CD4-positive, CD25-positive, alpha-beta regulatory T cell (primary cell): ENCODE results near the gene ZNF773. TPM values are rescaled to one million over a fixed set of nuclear protein-coding genes. Genes with fewer than 3 reads are reported as not detected.
"Not testable (repeated sequence)": the region's sequence is repeated elsewhere in the genome, so short reads cannot be mapped to it uniquely, and the experiment has no call there.

Source experiments
- ATAC-seq, 2 donors: fragments of 150-1000 bp; cut with Tn5 transposase; one replicate each; pipeline ENCODE4 v1.10.0; 2021; ENCODE audit warnings: low read depth in 2 of 2, moderate number of reproducible peaks in 2 of 2, moderate library complexity in 1 of 2
- DNase-seq, 3 donors: peaks; one replicate each; pipeline versions ENCODE4 v3.0.0 to v3.0.0-alpha.2; 2012 to 2022; ENCODE audit warnings: mixed read lengths in 1 of 3
- H3K27ac ChIP-seq: one replicate; pipeline ENCODE4 v1.7.0; 2013; ENCODE audit warnings: mild to moderate bottlenecking, low read length; ENCODE audit not compliant: insufficient read depth, poor library complexity, severe bottlenecking
- H3K27me3 ChIP-seq: one replicate; pipeline ENCODE4 v1.7.0; 2013; ENCODE audit warnings: low read length; ENCODE audit not compliant: control insufficient read depth, insufficient read depth
- H3K36me3 ChIP-seq: one replicate; pipeline ENCODE4 v1.7.0; 2013; ENCODE audit warnings: mild to moderate bottlenecking, low read length, moderate library complexity; ENCODE audit not compliant: control insufficient read depth, insufficient read depth
- H3K4me1 ChIP-seq: 2 replicates; pipeline ENCODE4 v1.7.0; 2013; ENCODE audit warnings: mild to moderate bottlenecking, low read length; ENCODE audit not compliant: insufficient read depth, control insufficient read depth, poor library complexity, severe bottlenecking
- H3K4me3 ChIP-seq: one replicate; pipeline ENCODE4 v1.7.0; 2013; ENCODE audit warnings: low read depth, mild to moderate bottlenecking, low read length, moderate library complexity
- H3K9me3 ChIP-seq, 2 experiments: 1 replicate in 1 of 2; 2 replicates in 1 of 2; pipeline ENCODE4 v1.7.0; 2013; ENCODE audit warnings: low read length in 2 of 2, mild to moderate bottlenecking in 1 of 2, moderate library complexity in 1 of 2; ENCODE audit not compliant: control insufficient read depth in 2 of 2
- H3K27ac Mint-ChIP-seq, 3 donors: one replicate each; pipeline ENCODE4 v1.8.0; 2020 to 2022; ENCODE audit warnings: mild to moderate bottlenecking in 3 of 3, mixed read lengths in 3 of 3, moderate library complexity in 2 of 3
- H3K27me3 Mint-ChIP-seq: one replicate; pipeline ENCODE4 v1.8.0; 2022; ENCODE audit warnings: mild to moderate bottlenecking, mixed read lengths
- H3K36me3 Mint-ChIP-seq: one replicate; pipeline ENCODE4 v1.8.0; 2020; ENCODE audit warnings: mixed read lengths
- H3K4me1 Mint-ChIP-seq, 4 donors: one replicate each; pipeline ENCODE4 v1.8.0; 2020 to 2022; ENCODE audit warnings: mixed read lengths in 4 of 4, mild to moderate bottlenecking in 1 of 4
- H3K4me3 Mint-ChIP-seq, 4 donors: one replicate each; pipeline ENCODE4 v1.8.0; 2020 to 2022; ENCODE audit warnings: mild to moderate bottlenecking in 4 of 4, mixed read lengths in 4 of 4, moderate library complexity in 3 of 4
- H3K9me3 Mint-ChIP-seq, 7 donors: one replicate each; pipeline ENCODE4 v1.8.0; 2020 to 2022; ENCODE audit warnings: mixed read lengths in 7 of 7, mild to moderate bottlenecking in 3 of 7, moderate library complexity in 2 of 7
- polyA plus RNA-seq, 4 donors: library from polyadenylated mRNA; unstranded; fragments of 300-500 nt; fragmentation: Illumina TruSeq; gene quantifications; one replicate each; pipeline ENCODE4 v1.2.3, GENCODE V29; 2021
- total RNA-seq: library from RNA; stranded (reverse); gene quantifications from one replicate; pipeline ENCODE4 v1.2.3, GENCODE V29; 2022

Gene ZNF773
- total and polyA plus RNA-seq, 5 donors from 2014 or later, result 7.0 to 11.3 (median 10.2) TPM

- peaks cover 25% of the 10 kb centered on the region for H3K36me3 ChIP-seq
- no peaks in the 10 kb centered on the region for H3K27me3 Mint-ChIP-seq
- H3K27ac Mint-ChIP-seq, result no peak overlapping the region
- H3K4me1 Mint-ChIP-seq, result no peaks in the 10 kb centered on the region
- DNase-seq, result no peak
- peaks cover 46 to 64% of the 10 kb centered on the region in 2 experiments for H3K9me3 ChIP-seq
- no peak overlapping the region for H3K4me3 ChIP-seq
- H3K36me3 Mint-ChIP-seq, result peaks cover 44% of the 10 kb centered on the region
- peaks cover 0 to 71% (median 37%) of the 10 kb centered on the region in 7 donors for H3K9me3 Mint-ChIP-seq
- H3K4me3 Mint-ChIP-seq, result no peak overlapping the region
- H3K27me3 ChIP-seq, result no peaks in the 10 kb centered on the region
- no peak overlapping the region for H3K27ac ChIP-seq
- H3K4me1 ChIP-seq, result no peaks in the 10 kb centered on the region
- ATAC-seq, result no peak
Measured at GRCh38 chr19:57515255-57515654, 15.5 kb downstream of the ZNF773 start.

- Histone ChIP-seq H3K36me3 (peaks cover 25% of the 10 kb centered on the region), H3K9me3 (peaks cover 27 to 43% of the 10 kb centered on the region in 2 experiments)
- DNase-seq, H3K27me3 ChIP-seq, H3K27ac ChIP-seq, H3K4me3 Mint-ChIP-seq, H3K27ac Mint-ChIP-seq, H3K4me1 ChIP-seq, ATAC-seq, H3K4me1 Mint-ChIP-seq, H3K4me3 ChIP-seq, H3K27me3 Mint-ChIP-seq: not testable (repeated sequence)
- H3K9me3 Mint-ChIP-seq, result peaks cover 0 to 55% (median 27%) of the 10 kb centered on the region in 7 donors
- peaks cover 40% of the 10 kb centered on the region for H3K36me3 Mint-ChIP-seq
Measured at GRCh38 chr19:57518021-57518420, 18.3 kb downstream of the ZNF773 start.

- H3K27ac ChIP-seq, result peak within 1 kb of the TSS; percentile 82
- H3K27me3 ChIP-seq, result no peaks in the 10 kb centered on the region
- Mint-ChIP-seq H3K4me3 (peak within 1 kb of the TSS; percentile 90 to 97 (median 96)), H3K27me3 (no peaks in the 10 kb centered on the region), H3K36me3 (peaks cover 45% of the 10 kb centered on the region), H3K27ac (peak within 1 kb of the TSS; percentile 20 to 98 (median 98)), H3K9me3 (peaks cover 8 to 43% (median 31%) of the 10 kb centered on the region in 7 donors), H3K4me1 (peaks cover 5 to 32% (median 17%) of the 10 kb centered on the region in 4 donors)
- H3K4me1 ChIP-seq, result peaks cover 21% of the 10 kb centered on the region
- H3K36me3 ChIP-seq, result peaks cover 25% of the 10 kb centered on the region
- H3K4me3 ChIP-seq, result peak within 1 kb of the TSS; percentile 84
- peak; percentile 100 for ATAC-seq
- peaks cover 32 to 38% of the 10 kb centered on the region in 2 experiments for H3K9me3 ChIP-seq
- peak; percentile 79 to 96 (median 89) for DNase-seq
Measured at GRCh38 chr19:57527136-57527881, 27.6 kb downstream of the ZNF773 start, which contains the start of gene ZNF549. Gene ZNF549 (plus strand): TSS chr19:57527356. CDS start chr19:57527574, 218 bp downstream.

GRCh38 chr19:57537953-57538547 lies 38.3 kb downstream of the ZNF773 start:
- Mint-ChIP-seq H3K4me1 (peaks cover 0 to 7% (median 2%) of the 10 kb centered on the region in 4 donors), H3K27ac (no peak overlapping the region), H3K36me3 (peaks cover 83% of the 10 kb centered on the region), H3K9me3 (peaks cover 0 to 96% (median 43%) of the 10 kb centered on the region in 7 donors), H3K27me3 (no peaks in the 10 kb centered on the region), H3K4me3 (no peak overlapping the region)
- DNase-seq, result no peak
- H3K36me3 ChIP-seq, result peaks cover 83% of the 10 kb centered on the region
- no peak overlapping the region for H3K27ac ChIP-seq
- no peak for ATAC-seq
- no peaks in the 10 kb centered on the region for H3K27me3 ChIP-seq
- H3K9me3 ChIP-seq, result peaks cover 93 to 100% of the 10 kb centered on the region in 2 experiments
- H3K4me1 ChIP-seq, result no peaks in the 10 kb centered on the region
- H3K4me3 ChIP-seq, result peak overlapping the region; percentile 14

- no peak overlapping the region for H3K4me3 Mint-ChIP-seq
- peaks cover 83% of the 10 kb centered on the region for H3K36me3 ChIP-seq
- H3K27me3 Mint-ChIP-seq, result no peaks in the 10 kb centered on the region
- peaks cover 75% of the 10 kb centered on the region for H3K36me3 Mint-ChIP-seq
- peaks cover 0 to 10% (median 3%) of the 10 kb centered on the region in 4 donors for H3K4me1 Mint-ChIP-seq
- no peaks in the 10 kb centered on the region for H3K27me3 ChIP-seq
- ATAC-seq (no peak), DNase-seq (no peak)
- peak overlapping the region; percentile 22 for H3K4me3 ChIP-seq
- peaks cover 96 to 100% of the 10 kb centered on the region in 2 experiments for H3K9me3 ChIP-seq
- no peaks in the 10 kb centered on the region for H3K4me1 ChIP-seq
- no peak overlapping the region for H3K27ac ChIP-seq
- H3K9me3 Mint-ChIP-seq, result peaks cover 0 to 90% (median 44%) of the 10 kb centered on the region in 7 donors
- no peak overlapping the region for H3K27ac Mint-ChIP-seq
Measured at GRCh38 chr19:57546513-57546912, 46.8 kb downstream of the ZNF773 start.

- H3K4me1 ChIP-seq, result no peaks in the 10 kb centered on the region
- peaks cover 5 to 11% (median 9%) of the 10 kb centered on the region in 4 donors for H3K4me1 Mint-ChIP-seq
- DNase-seq (no peak), ATAC-seq (no peak)
- H3K27me3 ChIP-seq, result no peaks in the 10 kb centered on the region
- no peaks in the 10 kb centered on the region for H3K27me3 Mint-ChIP-seq
- H3K9me3 ChIP-seq, result peaks cover 62 to 87% of the 10 kb centered on the region in 2 experiments
- peaks cover 93% of the 10 kb centered on the region for H3K36me3 ChIP-seq
- peaks cover 5 to 87% (median 40%) of the 10 kb centered on the region in 7 donors for H3K9me3 Mint-ChIP-seq
- H3K4me3 ChIP-seq, result no peak overlapping the region
- no peak overlapping the region for H3K27ac Mint-ChIP-seq
- no peak overlapping the region for H3K4me3 Mint-ChIP-seq
- H3K27ac ChIP-seq, result no peak overlapping the region
- H3K36me3 Mint-ChIP-seq, result peaks cover 92% of the 10 kb centered on the region
Measured at GRCh38 chr19:57552432-57552831, 52.7 kb downstream of the ZNF773 start.

GRCh38 chr19:57557659-57558058 lies 57.9 kb downstream of the ZNF773 start:
- Mint-ChIP-seq H3K9me3 (peaks cover 9 to 58% (median 25%) of the 10 kb centered on the region in 7 donors), H3K4me3 (peak overlapping the region; percentile 88 to 98 (median 93)), H3K27me3 (no peaks in the 10 kb centered on the region), H3K36me3 (peaks cover 49% of the 10 kb centered on the region), H3K27ac (peak overlapping the region in 2 of 3 donors; percentile 68 to 98), H3K4me1 (peaks cover 5 to 36% (median 28%) of the 10 kb centered on the region in 4 donors)
- ATAC-seq (no peak), DNase-seq (no peak)
- H3K27ac ChIP-seq, result no peak overlapping the region
- H3K36me3 ChIP-seq, result peaks cover 44% of the 10 kb centered on the region
- H3K9me3 ChIP-seq, result peaks cover 25 to 34% of the 10 kb centered on the region in 2 experiments
- peak overlapping the region; percentile 81 for H3K4me3 ChIP-seq
- H3K27me3 ChIP-seq, result peaks cover 5% of the 10 kb centered on the region
- peaks cover 26% of the 10 kb centered on the region for H3K4me1 ChIP-seq
